ENCODE measurements around the gene KRTAP10-7.

Gene KRTAP10-7

GRCh38 chr21:44647222-44647552 is 46.8 kb downstream of the KRTAP10-7 start:
- Histone ChIP-seq H3K4me3 (ENCODE audit: low read length in 2 of 2) (no peak overlapping the region), H3K27me3 (ENCODE audit: control insufficient read depth in 1 of 2, insufficient read depth in 2 of 2, low read length in 2 of 2) (peaks cover 0 to 9% of the 10 kb centered on the region in 2 donors), H3K4me1 (ENCODE audit: control insufficient read depth, insufficient read depth, low read length) (no peaks in the 10 kb centered on the region), H3K27ac (ENCODE audit: low read length) (no peak overlapping the region), H3K9ac (ENCODE audit: low read length in 2 of 2) (no peak overlapping the region), H3K9me3 (ENCODE audit: control insufficient read depth in 2 of 2, low read length in 2 of 2) (peaks cover 0 to 4% of the 10 kb centered on the region in 2 donors), H3K36me3 (ENCODE audit: control insufficient read depth in 2 of 2, insufficient read depth in 2 of 2, low read length in 2 of 2) (no peaks in the 10 kb centered on the region)

GRCh38 chr21:44648557-44649311 is 48.3 kb downstream of the KRTAP10-7 start:
- no peak overlapping the region for H3K4me3 ChIP-seq (ENCODE audit: low read length in 2 of 2)
- peaks cover 2 to 9% of the 10 kb centered on the region in 2 donors for H3K27me3 ChIP-seq (ENCODE audit: control insufficient read depth in 1 of 2, insufficient read depth in 2 of 2, low read length in 2 of 2)
- H3K9me3 ChIP-seq (ENCODE audit: control insufficient read depth in 2 of 2, low read length in 2 of 2): peaks cover 0 to 4% of the 10 kb centered on the region in 2 donors
- no peak overlapping the region for H3K9ac ChIP-seq (ENCODE audit: low read length in 2 of 2)
- H3K27ac ChIP-seq (ENCODE audit: low read length): no peak overlapping the region
- H3K36me3 ChIP-seq (ENCODE audit: control insufficient read depth in 2 of 2, insufficient read depth in 2 of 2, low read length in 2 of 2): no peaks in the 10 kb centered on the region
- H3K4me1 ChIP-seq (ENCODE audit: control insufficient read depth, insufficient read depth, low read length): no peaks in the 10 kb centered on the region

- no peak overlapping the region for H3K27ac ChIP-seq (ENCODE audit: low read length)
- no peaks in the 10 kb centered on the region for H3K36me3 ChIP-seq (ENCODE audit: control insufficient read depth in 2 of 2, insufficient read depth in 2 of 2, low read length in 2 of 2)
- no peaks in the 10 kb centered on the region for H3K4me1 ChIP-seq (ENCODE audit: control insufficient read depth, insufficient read depth, low read length)
- peaks cover 3 to 9% of the 10 kb centered on the region in 2 donors for H3K27me3 ChIP-seq (ENCODE audit: control insufficient read depth in 1 of 2, insufficient read depth in 2 of 2, low read length in 2 of 2)
- no peak overlapping the region for H3K9ac ChIP-seq (ENCODE audit: low read length in 2 of 2)
- H3K4me3 ChIP-seq (ENCODE audit: low read length in 2 of 2): no peak overlapping the region
- H3K9me3 ChIP-seq (ENCODE audit: control insufficient read depth in 2 of 2, low read length in 2 of 2): no peaks in the 10 kb centered on the region
These were observed 49.2 kb downstream of the KRTAP10-7 start for GRCh38 chr21:44649521-44650100.

GRCh38 chr21:44650265-44650972 is 50.0 kb downstream of the KRTAP10-7 start:
- no peaks in the 10 kb centered on the region for H3K4me1 ChIP-seq (ENCODE audit: control insufficient read depth, insufficient read depth, low read length)
- H3K36me3 ChIP-seq (ENCODE audit: control insufficient read depth in 2 of 2, insufficient read depth in 2 of 2, low read length in 2 of 2): no peaks in the 10 kb centered on the region
- H3K27me3 ChIP-seq (ENCODE audit: control insufficient read depth in 1 of 2, insufficient read depth in 2 of 2, low read length in 2 of 2): peaks cover 3 to 9% of the 10 kb centered on the region in 2 donors
- H3K4me3 ChIP-seq (ENCODE audit: low read length in 2 of 2): no peak overlapping the region
- H3K27ac ChIP-seq (ENCODE audit: low read length): no peak overlapping the region
- H3K9me3 ChIP-seq (ENCODE audit: control insufficient read depth in 2 of 2, low read length in 2 of 2): no peaks in the 10 kb centered on the region
- no peak overlapping the region for H3K9ac ChIP-seq (ENCODE audit: low read length in 2 of 2)

GRCh38 chr21:44650973-44651675 is 50.7 kb downstream of the KRTAP10-7 start:
- peaks cover 0 to 3% of the 10 kb centered on the region in 2 donors for H3K9me3 ChIP-seq (ENCODE audit: control insufficient read depth in 2 of 2, low read length in 2 of 2)
- no peaks in the 10 kb centered on the region for H3K4me1 ChIP-seq (ENCODE audit: control insufficient read depth, insufficient read depth, low read length)
- H3K36me3 ChIP-seq (ENCODE audit: control insufficient read depth in 2 of 2, insufficient read depth in 2 of 2, low read length in 2 of 2): no peaks in the 10 kb centered on the region
- no peak overlapping the region for H3K4me3 ChIP-seq (ENCODE audit: low read length in 2 of 2)
- H3K9ac ChIP-seq (ENCODE audit: low read length in 2 of 2): no peak overlapping the region
- H3K27me3 ChIP-seq (ENCODE audit: control insufficient read depth in 1 of 2, insufficient read depth in 2 of 2, low read length in 2 of 2): peaks cover 3 to 9% of the 10 kb centered on the region in 2 donors
- H3K27ac ChIP-seq (ENCODE audit: low read length): no peak overlapping the region
